CD4-positive, alpha-beta T cell treated with Interleukin-15 for 1 hour (primary cell): ENCODE measurements around the gene NR1H3.

Source experiments
- DNase-seq: peaks from one replicate; pipeline ENCODE4 v3.0.0-alpha.2; 2020

The NR1H3 gene

DNA sequence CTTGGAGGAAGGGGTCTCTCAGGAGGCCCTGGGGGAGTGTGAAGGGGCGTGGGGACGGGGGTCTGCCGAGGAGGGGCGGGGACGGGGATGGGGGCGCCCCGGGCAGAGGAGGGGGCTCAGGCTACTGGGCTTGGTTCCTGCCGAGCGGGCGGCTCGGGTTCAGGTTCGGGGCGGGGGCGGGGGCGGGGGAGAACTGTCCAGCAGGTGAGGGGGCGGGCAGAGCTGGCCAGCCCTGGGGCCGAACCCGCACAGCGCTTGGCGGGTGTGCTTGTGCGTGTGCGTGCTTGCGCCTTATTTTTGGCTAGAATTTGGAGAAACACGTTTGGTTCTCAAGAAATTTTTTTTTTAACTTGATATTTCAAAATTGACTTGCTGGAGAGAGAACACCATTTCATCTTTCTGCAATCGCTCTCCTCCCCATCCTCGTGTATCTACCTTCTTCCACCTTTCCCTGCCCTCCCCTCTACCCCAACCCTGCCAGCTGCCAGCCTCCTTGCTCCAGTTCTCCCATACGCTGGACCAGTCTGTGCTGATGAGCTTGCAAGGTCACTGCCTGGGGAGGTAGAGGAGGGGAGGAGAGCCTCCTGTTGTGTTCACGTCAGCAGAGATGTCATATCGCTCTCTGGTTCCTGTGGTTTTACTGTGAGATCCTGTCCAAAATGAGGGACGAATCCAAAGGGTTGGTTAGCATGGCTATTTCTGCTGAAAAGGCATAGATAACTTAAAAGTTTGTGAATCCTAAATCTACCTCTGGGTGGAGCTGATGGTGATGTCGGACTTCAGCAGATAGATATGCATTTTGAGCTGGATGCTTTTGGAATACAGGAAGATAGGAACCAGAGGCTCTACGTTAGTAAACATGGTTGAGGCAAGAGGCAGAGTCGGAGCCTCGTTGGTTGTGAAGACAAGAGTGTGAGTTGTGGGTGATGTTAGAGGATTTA lies 12.8 kb downstream of the NR1H3 start:
- DNase-seq: peak; percentile 45

GRCh38 chr11:47271328-47271727 lies 13.5 kb downstream of the NR1H3 start:
- DNase-seq: no peak

DNA sequence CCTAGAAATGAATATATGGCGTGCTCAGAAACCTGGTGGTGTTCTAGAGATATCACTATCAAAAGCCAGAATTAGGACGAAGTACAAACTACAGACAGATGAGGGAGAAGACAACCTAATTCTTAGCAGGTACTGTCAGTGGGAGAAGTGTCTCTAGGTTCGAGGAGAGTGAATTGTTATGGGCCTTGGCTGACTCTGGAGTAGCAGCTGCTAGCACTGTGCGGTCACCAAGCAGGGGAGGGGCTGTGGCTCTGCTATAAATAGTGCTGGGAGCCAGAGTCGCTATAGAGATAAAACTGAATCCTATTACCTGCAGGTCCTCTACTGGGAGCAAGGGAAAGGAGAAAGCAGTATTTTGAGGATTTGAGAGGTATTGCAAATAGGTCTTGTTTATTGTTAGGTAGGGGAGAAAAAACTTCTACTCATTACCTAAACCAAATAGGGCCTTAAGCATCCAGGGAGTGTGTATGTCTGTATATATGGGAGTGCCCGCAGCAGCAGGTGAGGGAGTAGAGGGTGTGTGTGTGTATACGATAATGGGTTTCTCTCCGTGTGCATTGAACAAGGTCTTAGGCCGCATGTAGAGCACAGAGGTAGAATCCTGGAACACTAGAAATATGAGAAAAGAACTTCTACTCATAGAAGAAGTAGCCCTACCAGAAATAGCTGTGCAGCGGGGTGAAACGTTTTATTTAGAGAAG lies 14.3 kb downstream of the NR1H3 start:
- no peak for DNase-seq

- DNase-seq: no peak
Observed at GRCh38 chr11:47272706-47273105, 14.9 kb downstream of the NR1H3 start.

DNA sequence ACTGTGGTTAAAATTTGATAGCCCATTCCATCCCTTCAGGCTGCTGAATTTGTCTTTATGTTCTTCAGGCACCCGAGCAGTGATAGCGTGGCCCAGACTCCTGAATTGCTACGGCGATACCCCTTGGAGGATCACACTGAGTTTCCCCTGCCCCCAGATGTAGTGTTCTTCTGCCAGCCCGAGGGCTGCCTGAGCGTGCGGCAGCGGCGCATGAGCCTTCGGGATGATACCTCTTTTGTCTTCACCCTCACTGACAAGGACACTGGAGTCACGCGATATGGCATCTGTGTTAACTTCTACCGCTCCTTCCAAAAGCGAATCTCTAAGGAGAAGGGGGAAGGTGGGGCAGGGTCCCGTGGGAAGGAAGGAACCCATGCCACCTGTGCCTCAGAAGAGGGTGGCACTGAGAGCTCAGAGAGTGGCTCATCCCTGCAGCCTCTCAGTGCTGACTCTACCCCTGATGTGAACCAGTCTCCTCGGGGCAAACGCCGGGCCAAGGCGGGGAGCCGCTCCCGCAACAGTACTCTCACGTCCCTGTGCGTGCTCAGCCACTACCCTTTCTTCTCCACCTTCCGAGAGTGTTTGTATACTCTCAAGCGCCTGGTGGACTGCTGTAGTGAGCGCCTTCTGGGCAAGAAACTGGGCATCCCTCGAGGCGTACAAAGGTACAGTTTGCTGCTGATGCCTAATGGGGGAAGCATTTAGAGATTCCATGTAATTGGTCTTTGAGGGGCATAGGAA lies 16.9 kb downstream of the NR1H3 start:
- no peak for DNase-seq

DNA sequence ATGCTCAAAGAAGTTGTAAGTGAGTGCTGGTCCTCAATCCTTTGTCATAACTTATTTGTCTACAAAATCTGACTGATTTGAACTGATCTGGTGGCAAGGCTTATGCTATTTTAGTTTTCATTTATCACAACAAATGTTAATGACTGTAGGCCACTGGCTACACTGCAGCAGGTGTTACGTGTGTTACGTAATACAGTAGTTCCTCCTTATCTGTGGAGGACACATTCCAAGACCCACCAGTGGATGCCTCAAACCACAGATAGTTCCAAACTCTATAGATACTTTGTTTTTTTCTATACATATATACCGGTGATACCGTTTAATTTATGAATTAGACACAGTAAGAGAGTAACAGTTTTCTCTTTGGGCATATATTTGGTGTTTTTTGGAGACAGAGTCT lies 19.1 kb downstream of the NR1H3 start:
- no peak for DNase-seq

DNA sequence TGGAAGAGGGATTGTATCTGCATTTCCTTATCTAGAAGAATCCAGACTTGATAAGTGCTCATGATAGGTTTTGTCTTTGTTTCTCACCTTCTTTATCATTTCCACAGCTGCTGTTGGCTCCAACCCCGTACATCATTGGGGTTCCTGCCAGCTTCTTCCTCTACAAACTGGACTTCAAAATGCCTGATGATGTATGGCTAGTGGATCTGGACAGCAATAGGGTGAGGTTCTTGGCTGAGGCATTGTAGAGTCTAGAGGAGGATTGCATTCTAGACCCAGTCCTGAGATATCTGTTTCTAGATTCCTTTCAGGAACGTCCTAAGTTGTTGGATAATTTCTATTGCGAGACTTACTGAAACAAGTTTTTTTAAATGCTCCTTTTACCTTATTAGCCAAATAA lies 20.3 kb downstream of the NR1H3 start:
- DNase-seq: no peak

DNA sequence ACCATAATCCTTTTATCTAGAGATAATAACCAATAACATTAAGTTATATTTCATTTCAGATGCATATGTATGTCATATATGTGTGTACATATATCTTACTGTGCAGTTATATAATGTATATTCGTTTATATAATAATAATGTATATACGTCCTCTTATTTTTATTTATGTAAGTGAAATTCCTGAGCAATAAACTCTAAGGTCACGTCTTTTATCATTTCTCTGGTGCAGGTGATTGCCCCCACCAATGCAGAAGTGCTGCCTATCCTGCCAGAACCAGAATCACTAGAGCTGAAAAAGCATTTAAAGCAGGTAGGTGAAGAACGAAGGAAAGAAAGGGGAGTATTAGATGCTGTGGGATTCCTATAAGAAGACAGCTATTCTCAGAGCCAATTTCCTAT lies 21.0 kb downstream of the NR1H3 start:
- no peak for DNase-seq

GRCh38 chr11:47280099-47280498 lies 22.3 kb downstream of the NR1H3 start:
- no peak for DNase-seq

- no peak for DNase-seq
Observed at GRCh38 chr11:47280860-47281259, 23.1 kb downstream of the NR1H3 start.

GRCh38 chr11:47282462-47282861 lies 24.7 kb downstream of the NR1H3 start:
- no peak for DNase-seq

- DNase-seq: no peak
Observed at GRCh38 chr11:47284151-47284550, 26.4 kb downstream of the NR1H3 start.

DNA sequence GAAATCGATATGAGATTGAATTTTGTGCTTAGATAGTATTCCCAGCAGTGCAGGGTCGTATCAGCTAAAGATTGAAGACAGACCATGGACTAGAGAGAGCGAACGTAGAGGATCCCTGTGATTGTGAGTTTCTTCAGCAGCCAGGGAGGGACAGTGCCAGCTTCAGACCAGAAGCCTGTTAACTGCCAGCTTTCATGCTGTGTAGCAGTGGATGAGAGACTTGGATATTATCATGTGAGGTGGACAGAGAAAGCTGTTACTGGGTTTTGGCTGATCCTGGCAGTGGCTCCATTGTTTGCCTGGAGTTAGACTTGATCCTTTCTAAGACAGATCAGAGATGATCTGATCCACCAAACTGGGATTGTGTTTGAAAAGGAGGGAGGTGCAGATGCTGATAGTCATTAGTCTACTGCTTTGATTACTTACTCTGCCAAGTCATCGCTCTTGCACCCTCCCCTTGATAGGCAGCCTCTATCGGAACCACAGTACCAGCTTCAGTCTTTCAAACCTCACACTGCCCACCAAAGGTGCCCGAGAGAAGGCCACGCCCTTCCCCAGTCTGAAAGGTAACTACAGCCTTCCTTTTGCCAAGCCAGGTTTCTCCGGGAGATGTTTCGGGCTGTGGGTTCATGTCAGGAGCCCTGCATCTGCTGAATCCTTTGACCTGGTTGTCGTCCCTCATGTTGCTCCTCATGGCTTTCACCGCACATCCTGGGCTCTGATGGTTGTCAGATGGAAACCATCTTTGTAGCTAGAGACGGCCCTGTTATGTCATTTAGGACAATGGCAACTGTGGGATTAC lies 28.4 kb downstream of the NR1H3 start:
- DNase-seq: no peak

DNA sequence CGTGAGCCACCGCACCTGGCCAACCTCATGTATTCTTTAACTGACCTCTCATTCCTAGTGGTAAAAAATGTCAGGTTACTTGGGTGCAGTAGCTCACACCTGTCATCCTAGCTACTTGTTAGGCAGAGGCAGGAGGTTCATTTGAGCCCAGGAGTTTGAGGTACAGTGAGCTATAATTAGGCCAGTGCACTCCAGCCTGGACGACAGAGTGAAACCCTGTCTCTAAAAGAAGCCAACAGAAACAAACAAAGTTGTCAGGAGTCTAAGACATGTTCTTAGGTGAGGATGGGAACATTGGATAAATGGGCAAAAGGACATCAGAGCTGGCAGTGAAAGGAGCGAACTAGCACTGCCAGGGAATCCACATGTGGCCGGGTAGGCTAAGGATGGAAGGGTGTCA lies 30.3 kb downstream of the NR1H3 start:
- DNase-seq: no peak

- DNase-seq: no peak
Observed at GRCh38 chr11:47289856-47290255, 32.1 kb downstream of the NR1H3 start.

GRCh38 chr11:47295385-47295784 lies 37.6 kb downstream of the NR1H3 start:
- DNase-seq: no peak

GRCh38 chr11:47296045-47296444 lies 38.2 kb downstream of the NR1H3 start:
- no peak for DNase-seq

DNA sequence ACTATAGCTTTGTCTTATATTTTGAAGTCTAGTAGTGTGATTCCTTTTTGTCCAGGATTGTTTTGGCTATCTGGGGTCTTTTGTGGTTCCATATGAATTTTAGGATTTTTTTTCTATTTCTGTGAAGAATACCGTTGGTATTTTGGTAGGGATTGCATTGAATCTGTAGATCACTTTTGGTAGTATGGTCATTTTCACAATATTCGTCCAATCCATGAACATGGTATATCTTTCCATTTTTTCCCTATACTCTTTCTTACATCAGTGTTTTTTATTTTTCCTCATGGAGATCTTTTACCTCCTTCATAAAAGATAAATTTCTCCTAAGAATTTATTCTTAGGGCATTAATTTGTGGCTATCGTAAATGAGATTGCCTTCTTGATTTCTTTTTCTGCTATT lies 41.3 kb downstream of the NR1H3 start:
- no peak for DNase-seq

GRCh38 chr11:47302853-47303252 lies 45.1 kb downstream of the NR1H3 start:
- no peak for DNase-seq

- DNase-seq: no peak
Observed at GRCh38 chr11:47305734-47306483, 48.1 kb downstream of the NR1H3 start.

- no peak for DNase-seq
Observed at GRCh38 chr11:47306484-47306844, 48.7 kb downstream of the NR1H3 start.
